Measurements from ENCODE around the gene GPX6.
"Not testable (repeated sequence)": the region's sequence is repeated elsewhere in the genome, so short reads cannot be mapped to it uniquely, and the experiment has no call there.

DNA sequence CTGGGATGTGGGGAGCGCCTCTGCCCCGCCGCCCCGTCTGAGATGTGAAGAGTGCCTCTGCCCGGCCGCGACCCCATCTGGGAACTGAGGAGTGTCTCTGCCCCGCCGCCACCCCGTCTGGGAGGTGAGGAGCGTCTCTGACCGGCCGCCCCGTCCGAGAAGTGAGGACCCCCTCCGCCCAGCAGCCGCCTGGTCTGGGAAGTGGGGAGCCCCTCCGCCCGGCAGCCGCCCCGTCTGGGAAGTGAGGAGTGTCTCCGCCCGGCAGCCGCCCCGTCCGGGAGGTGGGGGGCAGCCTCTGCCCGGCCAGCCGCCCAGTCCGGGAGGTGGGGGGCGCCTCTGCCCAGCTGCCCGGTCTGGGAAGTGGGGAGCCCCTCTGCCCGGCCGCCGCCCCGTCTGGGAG, 13.5 kb downstream of the GPX6 start:
- TF ChIP-seq PAX5 (IDR thresholded peaks at IDR 0.05; ENCODE audit: insufficient read depth, low read length, severe bottlenecking); POLR2AphosphoS5 (IDR thresholded peaks at IDR 0.05; ENCODE audit: low read depth, low read length); POLR2A (IDR thresholded peaks at IDR 0.05; ENCODE audit: low read depth, low read length); TAF1 (IDR thresholded peaks at IDR 0.05; ENCODE audit: low read depth, low read length); SPI1 (IDR thresholded peaks at IDR 0.05; ENCODE audit: low read depth, low read length): not testable (repeated sequence)

All from GM12891 (cell line).